Subcutaneous abdominal adipose tissue (tissue), 5 donors: ENCODE data around the gene C19orf47.

Source experiments
- H3K27ac ChIP-seq: one replicate; pipeline ENCODE4 v1.7.0; 2013; ENCODE audit warnings: low read depth, mild to moderate bottlenecking, inconsistent platforms, low read length, moderate library complexity
- H3K27me3 ChIP-seq, 5 donors: one replicate each; pipeline ENCODE4 v1.7.0; 2013; ENCODE audit warnings: low read length in 5 of 5, inconsistent platforms in 1 of 5; ENCODE audit not compliant: control insufficient read depth in 5 of 5, insufficient read depth in 4 of 5
- H3K36me3 ChIP-seq, 5 donors: one replicate each; pipeline ENCODE4 v1.7.0; 2013; ENCODE audit warnings: low read length in 5 of 5; ENCODE audit not compliant: control insufficient read depth in 5 of 5, insufficient read depth in 5 of 5
- H3K4me1 ChIP-seq, 5 donors: one replicate each; pipeline ENCODE4 v1.7.0; 2013; ENCODE audit warnings: low read length in 5 of 5, mild to moderate bottlenecking in 3 of 5, moderate library complexity in 1 of 5; ENCODE audit not compliant: control insufficient read depth in 5 of 5, insufficient read depth in 5 of 5
- H3K4me3 ChIP-seq, 5 donors: one replicate each; pipeline ENCODE4 v1.7.0; 2013; ENCODE audit warnings: low read length in 5 of 5, low read depth in 1 of 5
- H3K9ac ChIP-seq, 5 donors: one replicate each; pipeline ENCODE4 v1.7.0; 2013; ENCODE audit warnings: low read length in 5 of 5, mild to moderate bottlenecking in 4 of 5, moderate library complexity in 3 of 5
- H3K9me3 ChIP-seq, 5 donors: one replicate each; pipeline ENCODE4 v1.7.0; 2013; ENCODE audit warnings: low read length in 5 of 5; ENCODE audit not compliant: control insufficient read depth in 5 of 5
- donor health status: healthy.
- donor health status: healthy.
- donor health status: healthy.
- donor health status: healthy.
- donor health status: healthy.

C19orf47 gene

GRCh38 chr19:40365613-40366401 lies 17.6 kb upstream of the C19orf47 start:
- Histone ChIP-seq H3K9me3 (no peaks in the 10 kb centered on the region), H3K36me3 (peaks cover 0 to 46% (median 37%) of the 10 kb centered on the region in 5 donors), H3K4me3 (peak overlapping the region; percentile 15 to 52 (median 42)), H3K27me3 (no peaks in the 10 kb centered on the region), H3K9ac (peak overlapping the region in 3 of 5 donors; percentile 9 to 60 (median 45)), H3K27ac (no peak overlapping the region), H3K4me1 (peaks cover 0 to 21% (median 7%) of the 10 kb centered on the region in 5 donors)

GRCh38 chr19:40365010-40365409 lies 16.8 kb upstream of the C19orf47 start:
- peaks cover 0 to 39% (median 33%) of the 10 kb centered on the region in 5 donors for H3K36me3 ChIP-seq
- peak overlapping the region in 2 of 5 donors; percentile 13 to 50 for H3K4me3 ChIP-seq
- no peaks in the 10 kb centered on the region for H3K9me3 ChIP-seq

GRCh38 chr19:40363069-40363468 lies 14.9 kb upstream of the C19orf47 start:
- Histone ChIP-seq H3K27me3 (no peaks in the 10 kb centered on the region), H3K4me3 (no peak overlapping the region), H3K9me3 (no peaks in the 10 kb centered on the region), H3K4me1 (peaks cover 0 to 39% (median 15%) of the 10 kb centered on the region in 5 donors), H3K9ac (no peak overlapping the region), H3K27ac (no peak overlapping the region), H3K36me3 (peaks cover 0 to 29% (median 22%) of the 10 kb centered on the region in 5 donors)

More at GRCh38 chr19:40365010-40365409, 16.8 kb upstream of the C19orf47 start:
- peak overlapping the region in 2 of 5 donors; percentile 35 to 60 for H3K9ac ChIP-seq
- H3K4me1 ChIP-seq = peaks cover 0 to 24% (median 9%) of the 10 kb centered on the region in 5 donors
- no peaks in the 10 kb centered on the region for H3K27me3 ChIP-seq
- H3K27ac ChIP-seq = no peak overlapping the region

GRCh38 chr19:40362160-40362559 lies 14.0 kb upstream of the C19orf47 start:
- no peaks in the 10 kb centered on the region for H3K9me3 ChIP-seq
- H3K36me3 ChIP-seq = peaks cover 0 to 20% (median 13%) of the 10 kb centered on the region in 5 donors
- H3K4me3 ChIP-seq = no peak overlapping the region
- peaks cover 0 to 40% (median 17%) of the 10 kb centered on the region in 5 donors for H3K4me1 ChIP-seq
- H3K27me3 ChIP-seq = no peaks in the 10 kb centered on the region
- H3K27ac ChIP-seq = no peak overlapping the region
- no peak overlapping the region for H3K9ac ChIP-seq

GRCh38 chr19:40360708-40361241 lies 12.6 kb upstream of the C19orf47 start:
- H3K9me3 ChIP-seq = no peaks in the 10 kb centered on the region
- H3K9ac ChIP-seq = no peak overlapping the region
- peaks cover 0 to 37% (median 14%) of the 10 kb centered on the region in 5 donors for H3K4me1 ChIP-seq
- H3K36me3 ChIP-seq = peaks cover 0 to 9% (median 6%) of the 10 kb centered on the region in 5 donors
- H3K27me3 ChIP-seq = no peaks in the 10 kb centered on the region
- no peak overlapping the region for H3K27ac ChIP-seq
- no peak overlapping the region for H3K4me3 ChIP-seq

GRCh38 chr19:40360020-40360707 lies 12.0 kb upstream of the C19orf47 start:
- Histone ChIP-seq H3K36me3 (peaks cover 0 to 9% (median 6%) of the 10 kb centered on the region in 5 donors), H3K4me3 (no peak overlapping the region), H3K9ac (peak overlapping the region in 1 of 5 donors; percentile 1), H3K27ac (no peak overlapping the region), H3K27me3 (no peaks in the 10 kb centered on the region), H3K4me1 (peaks cover 0 to 33% (median 12%) of the 10 kb centered on the region in 5 donors), H3K9me3 (no peaks in the 10 kb centered on the region)

GRCh38 chr19:40358773-40359172 lies 10.6 kb upstream of the C19orf47 start:
- Histone ChIP-seq H3K36me3 (peaks cover 0 to 13% (median 6%) of the 10 kb centered on the region in 5 donors), H3K4me3 (no peak overlapping the region), H3K9me3 (no peaks in the 10 kb centered on the region), H3K27ac (no peak overlapping the region), H3K4me1 (peaks cover 0 to 28% (median 10%) of the 10 kb centered on the region in 5 donors), H3K27me3 (no peaks in the 10 kb centered on the region), H3K9ac (no peak overlapping the region)

- Histone ChIP-seq H3K36me3 (peaks cover 0 to 17% (median 6%) of the 10 kb centered on the region in 5 donors), H3K27ac (no peak overlapping the region), H3K9ac (no peak overlapping the region), H3K4me3 (no peak overlapping the region), H3K27me3 (no peaks in the 10 kb centered on the region), H3K4me1 (peaks cover 0 to 28% (median 10%) of the 10 kb centered on the region in 5 donors), H3K9me3 (no peaks in the 10 kb centered on the region)
These were observed 9.4 kb upstream of the C19orf47 start for GRCh38 chr19:40357640-40358039.

- Histone ChIP-seq H3K4me3 (no peak overlapping the region), H3K27ac (no peak overlapping the region), H3K9me3 (no peaks in the 10 kb centered on the region), H3K4me1 (peaks cover 0 to 25% (median 10%) of the 10 kb centered on the region in 5 donors), H3K27me3 (no peaks in the 10 kb centered on the region), H3K9ac (no peak overlapping the region), H3K36me3 (peaks cover 0 to 17% (median 6%) of the 10 kb centered on the region in 5 donors)
These were observed 8.7 kb upstream of the C19orf47 start for GRCh38 chr19:40356681-40357595.
